ENCODE data around the gene GOLM1.

DNA sequence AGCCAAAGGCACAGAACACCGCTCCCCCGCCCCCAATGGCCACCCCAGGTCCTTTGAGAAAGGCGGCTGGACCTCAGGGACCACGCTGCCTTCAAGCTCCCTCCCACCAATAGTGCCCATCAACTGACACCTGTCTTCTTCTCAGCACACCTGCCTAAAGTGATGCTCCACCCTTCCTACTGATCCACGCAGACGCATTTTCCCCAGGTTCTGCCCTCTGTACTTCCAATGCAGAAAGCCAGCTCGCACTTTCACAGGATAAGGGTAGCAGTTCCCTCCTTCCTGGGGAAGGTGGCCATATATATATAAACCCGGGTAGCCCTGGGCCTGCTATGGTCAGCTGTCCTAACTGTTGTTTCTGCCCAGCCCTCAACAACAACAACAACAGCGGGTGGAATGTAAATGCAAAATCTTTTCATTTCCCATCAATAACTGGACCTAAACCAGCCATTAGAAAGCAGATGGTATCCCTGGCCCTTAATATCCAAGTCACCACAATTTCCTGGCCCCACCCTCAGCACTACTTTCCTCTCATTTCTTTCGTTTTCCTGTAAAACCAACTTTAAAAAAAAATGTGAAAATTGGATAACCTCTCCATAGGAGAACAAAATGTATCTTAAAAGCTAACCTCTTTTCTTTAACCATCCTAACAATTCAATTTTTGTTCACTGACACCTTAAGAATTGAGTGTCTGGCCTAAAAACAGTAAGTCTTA is 1.7 kb downstream of the GOLM1 start:
- TF ChIP-seq REST (IDR thresholded peaks at IDR 0.05; ENCODE audit: low read depth, low read length) = no peak
- no peak for TF ChIP-seq GATAD2B (conservative IDR thresholded peaks at IDR 0.05; ENCODE audit: low read depth)
- TF ChIP-seq EZH2 (IDR thresholded peaks at IDR 0.05; ENCODE audit: borderline replicate concordance, control insufficient read depth, low read depth, low read length) = no peak
- TF ChIP-seq, protein P1, sequence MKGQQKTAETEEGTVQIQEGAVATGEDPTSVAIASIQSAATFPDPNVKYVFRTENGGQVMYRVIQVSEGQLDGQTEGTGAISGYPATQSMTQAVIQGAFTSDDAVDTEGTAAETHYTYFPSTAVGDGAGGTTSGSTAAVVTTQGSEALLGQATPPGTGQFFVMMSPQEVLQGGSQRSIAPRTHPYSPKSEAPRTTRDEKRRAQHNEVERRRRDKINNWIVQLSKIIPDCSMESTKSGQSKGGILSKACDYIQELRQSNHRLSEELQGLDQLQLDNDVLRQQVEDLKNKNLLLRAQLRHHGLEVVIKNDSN (IDR thresholded peaks at IDR 0.05; ENCODE audit: borderline replicate concordance, extremely low read length, insufficient read depth, low read depth, low read length) = no peak
- no peak for TF ChIP-seq SIX5 (IDR thresholded peaks at IDR 0.05; ENCODE audit: low read depth, low read length, severe bottlenecking)
- no peak for TF ChIP-seq SREBF1 (IDR thresholded peaks at IDR 0.05; ENCODE audit: low read length)
- no peak for TF ChIP-seq HDAC2 (IDR thresholded peaks at IDR 0.05)
- no peak for TF ChIP-seq SP1 (IDR thresholded peaks at IDR 0.05; ENCODE audit: low read depth, low read length)
- no peak for TF ChIP-seq NFYB (IDR thresholded peaks at IDR 0.05; ENCODE audit: insufficient read depth, low read depth, low read length)
- TF ChIP-seq, protein P2, sequence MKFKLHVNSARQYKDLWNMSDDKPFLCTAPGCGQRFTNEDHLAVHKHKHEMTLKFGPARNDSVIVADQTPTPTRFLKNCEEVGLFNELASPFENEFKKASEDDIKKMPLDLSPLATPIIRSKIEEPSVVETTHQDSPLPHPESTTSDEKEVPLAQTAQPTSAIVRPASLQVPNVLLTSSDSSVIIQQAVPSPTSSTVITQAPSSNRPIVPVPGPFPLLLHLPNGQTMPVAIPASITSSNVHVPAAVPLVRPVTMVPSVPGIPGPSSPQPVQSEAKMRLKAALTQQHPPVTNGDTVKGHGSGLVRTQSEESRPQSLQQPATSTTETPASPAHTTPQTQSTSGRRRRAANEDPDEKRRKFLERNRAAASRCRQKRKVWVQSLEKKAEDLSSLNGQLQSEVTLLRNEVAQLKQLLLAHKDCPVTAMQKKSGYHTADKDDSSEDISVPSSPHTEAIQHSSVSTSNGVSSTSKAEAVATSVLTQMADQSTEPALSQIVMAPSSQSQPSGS (IDR thresholded peaks at IDR 0.05; ENCODE audit: low read length) = no peak
